OCI-LY7 (cell line): Measurements from ENCODE around the gene NEIL3. TPM values are rescaled to one million over a fixed set of nuclear protein-coding genes. Genes with fewer than 3 reads are reported as not detected.

ENCODE experiments used
- BruUV-seq: library from RNA; stranded (reverse); fragments of 400-500 nt; replicated peaks from 2 replicates; lab custom pipeline; 2021; lab: Mats Ljungman, UMichigan
- CTCF ChIA-PET: fragments of 300-600 bp; sonication (Branson Sonifier 250); formaldehyde crosslinking; loops from one replicate; lab custom pipeline; 2022; ENCODE audit warnings: antibody characterized with exemption; ENCODE audit not compliant: unreplicated experiment; lab: Charles Lee
- POLR2A ChIA-PET: fragments of 300-600 bp; sonication (Branson Sonifier 250); formaldehyde crosslinking; loops from one replicate; lab custom pipeline; 2022; ENCODE audit warnings: antibody characterized with exemption; lab: Charles Lee
- DNase-seq: peaks from one replicate; pipeline ENCODE4 v3.0.0-alpha.2; 2015; ENCODE audit warnings: low spot score
- H2AFZ ChIP-seq: fragments of 200-600 bp; sonication (generic), shearing (Covaris generic); 2 replicates; pipeline ENCODE4 v1.6.1; 2014; ENCODE audit warnings: mild to moderate bottlenecking, antibody characterized with exemption, low read length, moderate library complexity
- H3K27ac ChIP-seq: fragments of 200-600 bp; sonication (generic); 2 replicates; pipeline ENCODE4 v1.5.1; 2014; ENCODE audit warnings: mixed run types, low read depth, mild to moderate bottlenecking, moderate library complexity, low read length, inconsistent platforms; ENCODE audit not compliant: poor library complexity, severe bottlenecking
- H3K36me3 ChIP-seq: fragments of 200-600 bp; sonication (generic); 2 replicates; pipeline ENCODE4 v1.6.1; 2014; ENCODE audit warnings: mild to moderate bottlenecking, antibody characterized with exemption, low read length, moderate library complexity, mixed read lengths; ENCODE audit not compliant: insufficient read depth
- H3K4me1 ChIP-seq: fragments of 200-600 bp; sonication (generic); 2 replicates; pipeline ENCODE4 v1.5.1; 2014; ENCODE audit warnings: mild to moderate bottlenecking, low read length; ENCODE audit not compliant: insufficient read depth, poor library complexity, severe bottlenecking
- H3K4me2 ChIP-seq: fragments of 200-600 bp; sonication (generic); 2 replicates; pipeline ENCODE4 v1.6.1; 2014; ENCODE audit warnings: mild to moderate bottlenecking, low read length
- H3K4me3 ChIP-seq: fragments of 200-600 bp; sonication (generic); 2 replicates; pipeline ENCODE4 v1.5.1; 2014; ENCODE audit warnings: mild to moderate bottlenecking, low read depth, low read length; ENCODE audit not compliant: poor library complexity, severe bottlenecking
- H3K79me2 ChIP-seq: fragments of 200-600 bp; sonication (generic); 2 replicates; pipeline ENCODE4 v1.6.1; 2016; ENCODE audit warnings: low read depth, mild to moderate bottlenecking, low read length, moderate library complexity, mixed read lengths; ENCODE audit not compliant: insufficient read depth
- H3K9me2 ChIP-seq: fragments of 200-600 bp; sonication (generic); 2 replicates; pipeline ENCODE4 v1.6.1; 2016; ENCODE audit warnings: mild to moderate bottlenecking, low read length, mixed read lengths; ENCODE audit not compliant: insufficient read depth
- H3K9me3 ChIP-seq: fragments of 200-600 bp; sonication (generic); 2 replicates; pipeline ENCODE4 v1.6.1; 2014; ENCODE audit warnings: mild to moderate bottlenecking, mixed run types, low read length, mixed read lengths
- H4K20me1 ChIP-seq: fragments of 200-600 bp; sonication (generic); 2 replicates; pipeline ENCODE4 v1.6.1; 2014; ENCODE audit warnings: mild to moderate bottlenecking, antibody characterized with exemption, low read length, moderate library complexity, mixed read lengths; ENCODE audit not compliant: insufficient read depth
- CTCF ChIP-seq: fragments of 200-600 bp; sonication (generic); conservative IDR thresholded peaks from 2 replicates; pipeline ENCODE4 v1.5.1; 2014; ENCODE audit warnings: mild to moderate bottlenecking, antibody characterized with exemption, low read length, moderate library complexity, mixed read lengths
- EZH2phosphoT487 ChIP-seq: fragments of 200-600 bp; sonication (generic); IDR thresholded peaks from 2 replicates; pipeline ENCODE4 v1.6.1; 2018; ENCODE audit warnings: low read depth, borderline replicate concordance, mild to moderate bottlenecking, mixed run types, antibody characterized with exemption, low read length, moderate library complexity, mixed read lengths
- intact Hi-C: fragments of 100-400 bp; cut with micrococcal nuclease; formaldehyde crosslinking; loops from one replicate; pipeline ENCODE4 v1.10.0; 2022; ENCODE audit not compliant: unreplicated experiment
- total RNA-seq, 2 experiments: library from RNA; depleted of rRNA in 1 of 2; stranded (reverse); fragments of >200 nt in 1 of 2; shearing (Covaris generic) in 1 of 2; gene quantifications; 2 replicates each; pipeline ENCODE4 v1.2.3, GENCODE V29; 2014 to 2022

NEIL3 gene
- total RNA-seq, 2 experiments from 2014 or later: 19.1 to 22.9 TPM

- Histone ChIP-seq H3K4me1 (no peaks in the 10 kb centered on the region), H2AFZ (no peak overlapping the region), H3K79me2 (no peaks in the 10 kb centered on the region), H3K4me2 (no peak overlapping the region), H3K4me3 (no peak overlapping the region), H3K9me2 (no peaks in the 10 kb centered on the region; the same call in 1 of the 2 replicates), H3K27ac (no peak overlapping the region), H4K20me1 (no peaks in the 10 kb centered on the region), H3K9me3 (no peaks in the 10 kb centered on the region), H3K36me3 (no peaks in the 10 kb centered on the region)
- BruUV-seq: no TSS peak
- intact Hi-C loops: no loop called here
- POLR2A ChIA-PET: no interaction called here
- TF ChIP-seq CTCF: no peak
- no peak for TF ChIP-seq EZH2phosphoT487
- CTCF ChIA-PET: no interaction called here
- DNase-seq: no peak
These were observed 22.4 kb upstream of the NEIL3 start for GRCh38 chr4:177287255-177287654.

GRCh38 chr4:177288335-177288734 is 21.3 kb upstream of the NEIL3 start:
- H2AFZ ChIP-seq: no peak overlapping the region
- BruUV-seq: no TSS peak
- H3K4me3 ChIP-seq: no peak overlapping the region
- H4K20me1 ChIP-seq: no peaks in the 10 kb centered on the region
- no peak overlapping the region for H3K27ac ChIP-seq
- TF ChIP-seq CTCF: no peak
- no peak for TF ChIP-seq EZH2phosphoT487
- H3K4me2 ChIP-seq: no peak overlapping the region
- ChIA-PET POLR2A (interaction anchor here (0.8 to 2.2 kb wide), 5 partner anchors 9 to 29 kb away, joined by 3 to 7 read pairs (median 5); no protein-coding TSS in a partner anchor), CTCF (no interaction called here)
- no peaks in the 10 kb centered on the region for H3K79me2 ChIP-seq
- no peaks in the 10 kb centered on the region for H3K9me3 ChIP-seq
- no peak for DNase-seq
- intact Hi-C loops: no loop called here
- H3K4me1 ChIP-seq: no peaks in the 10 kb centered on the region
- no peaks in the 10 kb centered on the region for H3K36me3 ChIP-seq
- no peaks in the 10 kb centered on the region; the same call in 1 of the 2 replicates for H3K9me2 ChIP-seq

GRCh38 chr4:177290780-177291179 is 18.9 kb upstream of the NEIL3 start:
- no peak overlapping the region for H3K4me2 ChIP-seq
- ChIA-PET POLR2A (interaction anchor here (0.8 to 1.3 kb wide), 2 partner anchors 16 to 20 kb away, joined by 3 to 4 read pairs; no protein-coding TSS in a partner anchor), CTCF (interaction anchor here (0.8 kb wide), 1 partner anchor 151 kb away, joined by 3 read pairs; no protein-coding TSS in a partner anchor)
- no peaks in the 10 kb centered on the region; the same call in 1 of the 2 replicates for H3K9me2 ChIP-seq
- BruUV-seq: no TSS peak
- no peaks in the 10 kb centered on the region for H3K36me3 ChIP-seq
- no peaks in the 10 kb centered on the region for H3K79me2 ChIP-seq
- H3K27ac ChIP-seq: no peak overlapping the region
- H4K20me1 ChIP-seq: no peaks in the 10 kb centered on the region
- no peaks in the 10 kb centered on the region for H3K9me3 ChIP-seq
- TF ChIP-seq EZH2phosphoT487: no peak
- no peak for TF ChIP-seq CTCF
- no peaks in the 10 kb centered on the region for H3K4me1 ChIP-seq
- no peak overlapping the region for H3K4me3 ChIP-seq
- no peak for DNase-seq
- intact Hi-C loops: no loop called here
- H2AFZ ChIP-seq: no peak overlapping the region
